ENCODE measurements around the gene LLGL2.

GRCh38 chr17:75490953-75491649, 34.4 kb upstream of the LLGL2 start:
- TF ChIP-seq CTCF (IDR thresholded peaks at IDR 0.05; ENCODE audit: low read depth, low read length, poor library complexity, severe bottlenecking), result no peak
- TF ChIP-seq EZH2phosphoT487 (IDR thresholded peaks at IDR 0.05; ENCODE audit: borderline replicate concordance, low read length), result no peak
